SK-N-SH (cell line): ENCODE measurements around the gene BID. TPM values are rescaled to one million over a fixed set of nuclear protein-coding genes. Genes with fewer than 3 reads are reported as not detected.

Experiments
- CTCF ChIA-PET: fragments of 300-600, 350-600 bp; formaldehyde crosslinking; extraction: SDS; loops from one replicate; lab custom pipeline; 2021; lab: Yijun Ruan, JAX
- POLR2A ChIA-PET: fragments of 350-600 bp; sonication (Branson Sonifier 250); formaldehyde crosslinking; extraction: SDS; loops from one replicate; lab custom pipeline; 2020; ENCODE audit warnings: antibody characterized with exemption, inconsistent platforms; lab: Yijun Ruan, JAX
- DNase-seq: peaks from one replicate; pipeline ENCODE4 v3.0.0; 2012
- H2AFZ ChIP-seq: fragments of 200-600 bp; sonication (generic); 2 replicates; pipeline ENCODE4 v1.8.1; 2016; ENCODE audit warnings: antibody characterized with exemption, mild to moderate bottlenecking, low read depth
- H3F3A ChIP-seq: fragments of 200-600 bp; sonication (generic); replicated peaks from 2 replicates; pipeline ENCODE3; 2016; ENCODE audit warnings: antibody characterized with exemption, mild to moderate bottlenecking; ENCODE audit not compliant: insufficient read depth
- H3K27ac ChIP-seq, 2 experiments: fragments of 200-500 bp in 1 of 2; fragments of 200-600 bp in 1 of 2; sonication (Bioruptor generic) in 1 of 2; sonication (generic), shearing (Covaris generic) in 1 of 2; 2 replicates each; pipeline versions ENCODE4 v1.5.1 to v1.6.1; 2014 to 2016; ENCODE audit warnings: low read depth in 2 of 2, inconsistent platforms in 1 of 2, low read length in 1 of 2, mild to moderate bottlenecking in 1 of 2, mixed read lengths in 1 of 2
- H3K27me3 ChIP-seq: fragments of 200-600 bp; sonication (generic), shearing (Covaris generic); 2 replicates; pipeline ENCODE4 v1.6.1; 2016; ENCODE audit warnings: mixed run types; ENCODE audit not compliant: insufficient read depth
- H3K36me3 ChIP-seq, 2 experiments: fragments of 200-500 bp in 1 of 2; fragments of 200-600 bp in 1 of 2; sonication (Bioruptor generic) in 1 of 2; sonication (generic) in 1 of 2; replicated peaks in 1 of 2; 2 replicates each; pipeline versions ENCODE3 to v1.5.1; 2014 to 2016; ENCODE audit warnings: low read length in 1 of 2, mild to moderate bottlenecking in 1 of 2; ENCODE audit not compliant: insufficient read depth in 2 of 2, control insufficient read depth in 1 of 2
- H3K4me1 ChIP-seq, 2 experiments: fragments of 200-500 bp in 1 of 2; fragments of 200-600 bp in 1 of 2; sonication (Bioruptor generic) in 1 of 2; sonication (generic), shearing (Covaris generic) in 1 of 2; 2 replicates each; pipeline versions ENCODE4 v1.5.1 to v1.6.1; 2014 to 2016; ENCODE audit warnings: low read depth in 1 of 2, low read length in 1 of 2, mixed run types in 1 of 2; ENCODE audit not compliant: insufficient read depth in 2 of 2, control insufficient read depth in 1 of 2
- H3K4me2 ChIP-seq: fragments of 200-600 bp; sonication (generic), shearing (Covaris generic); 2 replicates; pipeline ENCODE4 v1.6.1; 2017; ENCODE audit warnings: mixed run types
- H3K4me3 ChIP-seq, 2 experiments: fragments of 200-500 bp in 1 of 2; fragments of 200-600 bp in 1 of 2; sonication (Bioruptor generic) in 1 of 2; sonication (generic), shearing (Covaris generic) in 1 of 2; 2 replicates each; pipeline versions ENCODE4 v1.5.1 to v1.8.1; 2014 to 2016; ENCODE audit warnings: low read depth in 2 of 2, inconsistent platforms in 1 of 2, low read length in 1 of 2, mild to moderate bottlenecking in 1 of 2, mixed read lengths in 1 of 2, moderate library complexity in 1 of 2
- H3K79me2 ChIP-seq: fragments of 200-600 bp; sonication (generic); 2 replicates; pipeline ENCODE4 v1.8.1; 2017; ENCODE audit warnings: mild to moderate bottlenecking; ENCODE audit not compliant: insufficient read depth
- H3K9ac ChIP-seq: fragments of 200-600 bp; sonication (generic); 2 replicates; pipeline ENCODE4 v1.6.1; 2017; ENCODE audit warnings: mixed run types
- H3K9me2 ChIP-seq: fragments of 200-600 bp; sonication (generic); 2 replicates; pipeline ENCODE4 v1.6.1; 2017; ENCODE audit warnings: mixed run types
- H3K9me3 ChIP-seq: fragments of 200-600 bp; sonication (generic); 2 replicates; pipeline ENCODE4 v1.6.1; 2017; ENCODE audit warnings: mixed run types, mild to moderate bottlenecking, moderate library complexity
- H4K20me1 ChIP-seq: fragments of 200-600 bp; sonication (generic); 2 replicates; pipeline ENCODE4 v1.6.1; 2017; ENCODE audit warnings: mild to moderate bottlenecking, mixed run types; ENCODE audit not compliant: insufficient read depth
- CHD2 ChIP-seq: fragments of 150-350 bp; IDR thresholded peaks from 2 replicates; pipeline ENCODE4 v1.6.1; 2018; ENCODE audit warnings: low read length; ENCODE audit not compliant: partially characterized antibody
- CTCF ChIP-seq: fragments of 200-600 bp; sonication (generic); IDR thresholded peaks from 2 replicates; pipeline ENCODE4 v1.6.1; 2017; ENCODE audit warnings: antibody characterized with exemption, mild to moderate bottlenecking, moderate library complexity
- FOSL2 ChIP-seq: IDR thresholded peaks from 2 replicates; pipeline ENCODE4 v1.4.0; 2012; ENCODE audit warnings: low read depth, mild to moderate bottlenecking, moderate library complexity, borderline replicate concordance
- FOXJ3 ChIP-seq: sonication (generic); formaldehyde crosslinking; IDR thresholded peaks from 2 replicates; pipeline ENCODE4 v1.5.1; 2020; ENCODE audit warnings: mild to moderate bottlenecking, missing genetic modification reagents
- FOXM1 ChIP-seq: IDR thresholded peaks from 2 replicates; pipeline ENCODE4 v1.4.0; 2012; ENCODE audit warnings: low read depth, mild to moderate bottlenecking
- MAX ChIP-seq: IDR thresholded peaks from 2 replicates; pipeline ENCODE4 v1.4.0; 2012; ENCODE audit warnings: low read depth
- RAD21 ChIP-seq: IDR thresholded peaks from 2 replicates; pipeline ENCODE4 v1.6.1; 2012; ENCODE audit warnings: mild to moderate bottlenecking, low read length
- REST ChIP-seq: IDR thresholded peaks from 2 replicates; pipeline ENCODE4 v1.6.1; 2012; ENCODE audit warnings: mild to moderate bottlenecking, low read depth, low read length, moderate library complexity
- SIN3A ChIP-seq: IDR thresholded peaks from 2 replicates; pipeline ENCODE4 v1.6.1; 2012; ENCODE audit warnings: low read depth, mild to moderate bottlenecking, low read length, moderate library complexity, borderline replicate concordance
- SMC3 ChIP-seq: IDR thresholded peaks from 2 replicates; pipeline ENCODE4 v1.6.1; 2012; ENCODE audit warnings: low read depth, low read length, improper control_type of control experiment
- TCF12 ChIP-seq: IDR thresholded peaks from 2 replicates; pipeline ENCODE4 v1.4.0; 2012
- TEAD4 ChIP-seq: IDR thresholded peaks from 2 replicates; pipeline ENCODE4 v1.4.0; 2012; ENCODE audit warnings: mild to moderate bottlenecking, borderline replicate concordance; ENCODE audit not compliant: insufficient read depth
- USF2 ChIP-seq: fragments of 150-350 bp; IDR thresholded peaks from 2 replicates; pipeline ENCODE4 v1.6.1; 2017; ENCODE audit warnings: antibody characterized with exemption, low read length, low read depth, borderline replicate concordance
- YY1 ChIP-seq: IDR thresholded peaks from 2 replicates; pipeline ENCODE4 v1.4.0; 2012; ENCODE audit warnings: low read depth, mild to moderate bottlenecking
- WGBS: methylation state at CpG from one replicate; pipeline ENCODE4 v1.1.6; 2017; ENCODE audit warnings: low lambda C conversion rate; 5-methylcytosine and 5-hydroxymethylcytosine counted together
- polyA plus RNA-seq, 3 experiments: library from polyadenylated mRNA; depleted of rRNA; stranded (reverse); fragments of >200 nt; gene quantifications; 2 replicates each; pipeline ENCODE4 v1.2.3, GENCODE V29; 2012

BID gene
- polyA plus RNA-seq, 1 of the 3 experiments (the other 2 are of a cell fraction) = 139 TPM

GRCh38 chr22:17783312-17783711 lies 9.0 kb upstream of the BID start:
- TF ChIP-seq MAX = no peak
- TF ChIP-seq FOXM1 = no peak
- no peak for TF ChIP-seq TCF12
- no peak for TF ChIP-seq USF2
- TF ChIP-seq REST = no peak
- no peak for TF ChIP-seq CTCF
- TF ChIP-seq YY1 = no peak
- no peak for TF ChIP-seq TEAD4
- no peak for TF ChIP-seq SIN3A
- TF ChIP-seq RAD21 = no peak
- TF ChIP-seq FOSL2 = no peak
- no peak for TF ChIP-seq CHD2
- no peak for TF ChIP-seq SMC3
- no peak for TF ChIP-seq FOXJ3 (CRISPR knock-in tag)
- TF ChIP-seq, all 33 proteins: peak for 0
- H2AFZ ChIP-seq = no peak overlapping the region
- no peak overlapping the region for H3K4me2 ChIP-seq
- no peaks in the 10 kb centered on the region for H3K27me3 ChIP-seq
- no peak overlapping the region for H3K4me3 ChIP-seq
- no peaks in the 10 kb centered on the region for H3K9me3 ChIP-seq
- H3K27ac ChIP-seq = no peak overlapping the region
- no peaks in the 10 kb centered on the region for H4K20me1 ChIP-seq
- H3F3A ChIP-seq = no peaks in the 10 kb centered on the region
- H3K79me2 ChIP-seq = no peaks in the 10 kb centered on the region
- CTCF ChIA-PET = interaction anchor here (1.9 kb wide), 1 partner anchor 293 kb away, joined by 9 read pairs; no protein-coding TSS in a partner anchor
- H3K36me3 ChIP-seq = peaks cover 0 to 6% of the 10 kb centered on the region in 2 experiments
- WGBS = 94% methylated on average over 7 of the region's 9 CpGs
- no peak overlapping the region for H3K9ac ChIP-seq
- peaks cover 12 to 34% of the 10 kb centered on the region in 2 experiments; a peak in 3 of 4 replicates for H3K4me1 ChIP-seq
- H3K9me2 ChIP-seq = no peaks in the 10 kb centered on the region
- POLR2A ChIA-PET = no interaction called here
- no peak for DNase-seq
